ENCODE results near the gene NFATC1. TPM values are rescaled to one million over a fixed set of nuclear protein-coding genes. Genes with fewer than 3 reads are reported as not detected.

The NFATC1 gene
- total RNA-seq, 1 experiment from 2014 or later: 0.10 TPM

DNA sequence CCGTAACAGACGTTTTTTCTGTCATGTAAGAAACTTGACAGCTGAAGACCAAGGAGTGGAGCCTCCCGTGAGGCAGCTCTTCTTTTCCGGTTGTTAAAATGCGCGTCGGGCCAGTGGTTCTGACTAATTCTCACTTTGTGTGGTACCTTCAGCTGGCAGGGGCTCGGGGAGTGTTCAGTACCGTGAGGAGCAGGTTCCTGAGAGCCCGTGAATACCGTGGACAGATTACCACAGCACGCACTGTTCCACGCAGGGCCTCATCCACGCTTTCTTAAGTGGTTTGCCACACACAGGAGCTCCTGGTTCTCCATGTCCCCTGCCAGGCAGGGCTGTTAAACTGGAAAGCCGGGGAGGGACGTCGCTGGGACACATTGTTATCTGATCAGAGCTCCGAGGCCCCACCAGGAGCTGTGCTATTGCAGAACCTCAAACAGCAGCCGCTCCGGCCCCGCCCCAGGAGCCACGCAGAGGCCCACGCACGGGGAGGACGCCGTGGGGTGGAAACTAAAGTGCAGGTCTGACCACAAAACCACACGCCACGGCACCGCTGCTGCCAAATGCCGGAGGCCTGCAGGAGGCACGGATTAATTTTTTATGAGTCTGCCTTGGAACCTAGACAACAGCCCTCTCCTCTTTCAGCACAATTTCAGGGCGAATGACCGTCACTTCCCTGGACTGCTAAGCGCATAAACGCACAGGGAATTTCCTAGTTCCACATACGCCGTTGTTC is 43.3 kb downstream of the NFATC1 start:
- DNase-seq (ENCODE audit: low read depth): no peak

DNA sequence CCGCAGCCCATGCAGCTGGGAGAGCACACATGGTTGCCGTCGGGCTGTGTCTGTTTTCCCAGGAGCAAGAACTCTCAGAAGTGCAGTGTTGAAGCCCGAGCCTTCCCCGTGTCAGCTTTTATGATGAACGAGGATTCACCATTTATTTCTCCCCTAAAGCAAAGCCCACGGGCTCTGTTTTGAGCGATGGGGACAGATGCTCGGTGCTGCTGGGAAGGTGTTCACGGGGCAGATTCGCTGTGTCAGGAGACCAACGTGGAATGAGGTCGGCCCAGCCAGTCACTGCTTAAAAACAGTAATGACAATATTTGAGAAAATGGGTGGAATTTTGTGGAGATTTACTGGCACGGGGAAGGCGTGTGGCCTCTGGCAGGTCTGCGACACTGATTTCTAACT is 43.9 kb downstream of the NFATC1 start:
- no peak for DNase-seq (ENCODE audit: low read depth)

DNA sequence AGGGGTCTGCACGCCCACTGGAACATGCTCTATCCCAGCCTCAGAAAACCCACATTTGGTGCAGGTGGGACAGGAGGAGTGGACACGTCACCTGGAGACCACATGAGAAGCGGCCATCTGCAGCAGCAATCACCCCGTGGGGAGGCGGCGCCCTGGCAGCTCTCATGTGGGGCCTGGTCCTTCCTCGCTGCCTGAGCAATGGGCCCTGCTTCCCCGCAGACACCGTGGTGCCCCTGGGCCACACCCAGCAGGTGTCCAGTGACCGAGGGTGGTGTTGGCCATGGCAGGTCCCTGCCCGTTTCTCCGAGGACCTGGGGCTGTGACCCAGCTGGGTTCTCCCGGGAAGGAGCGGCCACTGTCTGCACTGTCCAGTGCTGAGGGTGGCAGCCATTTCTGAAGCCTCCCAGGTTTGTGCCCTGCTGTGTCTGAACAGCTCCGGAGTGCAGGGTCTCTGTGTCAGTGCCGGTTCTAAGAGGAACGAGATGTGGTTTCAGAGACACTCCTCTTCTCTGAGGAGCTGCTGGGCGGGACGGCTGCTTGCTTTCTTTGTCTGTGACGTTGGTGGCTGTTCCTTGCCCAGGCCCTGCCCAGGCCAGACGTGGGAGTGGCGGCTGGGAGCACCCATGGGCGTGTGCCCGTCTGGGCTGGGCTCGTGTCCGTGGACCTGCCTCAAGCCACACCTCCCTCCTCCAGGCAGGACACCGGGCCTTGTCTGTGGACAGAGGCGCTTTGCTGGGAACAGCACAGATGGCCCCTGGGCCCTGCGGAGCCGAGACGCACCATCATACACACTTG is 44.8 kb downstream of the NFATC1 start:
- no peak for DNase-seq (ENCODE audit: low read depth)

DNA sequence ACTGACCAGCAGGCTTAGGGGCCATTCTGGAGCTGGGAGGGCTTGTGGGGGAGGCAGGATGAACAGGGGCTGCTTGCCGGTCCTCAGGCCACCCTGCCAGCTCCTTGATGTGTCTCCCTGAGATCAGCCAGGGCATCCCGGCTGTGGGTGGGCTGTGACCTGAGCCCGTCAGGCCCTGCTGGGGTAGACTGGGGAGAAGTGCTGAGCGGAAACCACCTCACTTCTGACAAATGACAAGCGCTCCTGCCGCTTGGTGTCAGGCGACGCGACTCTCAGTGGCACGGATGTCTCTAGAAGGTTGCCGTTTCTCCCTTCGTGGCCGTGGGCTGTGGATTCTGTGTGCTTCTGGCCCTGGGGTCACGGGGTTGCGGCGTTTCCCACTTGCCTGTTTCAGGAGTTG is 45.7 kb downstream of the NFATC1 start:
- DNase-seq (ENCODE audit: low read depth): no peak

DNA sequence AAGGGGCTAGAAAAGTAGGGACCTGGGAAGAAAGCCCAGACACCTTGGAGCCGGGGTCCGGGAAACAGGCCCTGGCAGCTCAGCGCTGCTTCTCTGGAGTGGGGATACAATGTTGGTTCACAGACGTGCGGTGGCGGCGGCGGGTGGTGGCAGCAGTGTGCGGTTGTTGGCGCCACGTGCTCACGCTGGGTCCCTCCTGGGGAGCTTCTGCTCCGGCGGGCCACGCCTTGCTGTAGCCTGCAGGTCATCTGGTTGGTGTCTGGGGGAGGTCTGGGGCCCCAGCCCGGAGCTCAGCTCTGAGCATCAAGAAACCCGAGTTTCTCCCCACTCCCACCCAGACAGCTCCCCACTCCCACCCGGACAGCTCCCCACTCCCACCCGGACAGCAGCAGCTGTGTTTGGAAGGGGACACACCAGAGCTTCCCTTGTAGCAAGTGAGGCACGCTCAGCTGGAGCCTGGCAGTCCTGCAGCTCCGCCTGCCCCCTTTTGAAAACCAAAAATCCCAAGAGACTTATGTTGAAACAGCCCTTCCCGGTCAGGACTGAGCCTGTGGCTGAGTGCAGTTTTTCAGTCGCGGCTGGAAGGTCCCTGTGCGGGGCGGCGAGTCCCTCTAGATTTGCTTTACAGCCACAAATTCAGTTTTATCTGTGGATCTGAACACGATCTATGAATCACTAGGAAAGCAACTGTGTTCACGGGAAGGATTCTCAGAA is 46.9 kb downstream of the NFATC1 start:
- no peak for DNase-seq (ENCODE audit: low read depth)

DNA sequence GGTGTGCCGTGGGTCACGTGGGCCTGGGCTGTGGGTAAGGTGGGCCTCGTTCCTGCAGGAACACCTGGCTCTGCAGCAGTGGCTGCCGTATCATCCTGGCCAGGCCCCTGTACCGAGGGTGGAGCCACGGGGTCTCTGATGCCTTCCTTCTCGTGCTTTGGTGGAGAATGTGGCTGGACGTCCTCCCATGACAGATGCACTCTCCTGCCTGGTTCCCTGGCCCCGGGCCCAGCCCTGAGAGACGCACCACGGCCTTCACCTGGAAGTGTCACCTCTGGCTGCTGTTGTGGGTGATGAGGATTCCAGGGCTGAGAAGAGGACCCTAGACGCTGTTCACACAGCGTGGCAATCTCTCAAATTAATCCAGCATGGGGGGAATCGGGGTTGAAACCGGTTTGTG is 49.5 kb downstream of the NFATC1 start:
- no peak for DNase-seq (ENCODE audit: low read depth)

DNA sequence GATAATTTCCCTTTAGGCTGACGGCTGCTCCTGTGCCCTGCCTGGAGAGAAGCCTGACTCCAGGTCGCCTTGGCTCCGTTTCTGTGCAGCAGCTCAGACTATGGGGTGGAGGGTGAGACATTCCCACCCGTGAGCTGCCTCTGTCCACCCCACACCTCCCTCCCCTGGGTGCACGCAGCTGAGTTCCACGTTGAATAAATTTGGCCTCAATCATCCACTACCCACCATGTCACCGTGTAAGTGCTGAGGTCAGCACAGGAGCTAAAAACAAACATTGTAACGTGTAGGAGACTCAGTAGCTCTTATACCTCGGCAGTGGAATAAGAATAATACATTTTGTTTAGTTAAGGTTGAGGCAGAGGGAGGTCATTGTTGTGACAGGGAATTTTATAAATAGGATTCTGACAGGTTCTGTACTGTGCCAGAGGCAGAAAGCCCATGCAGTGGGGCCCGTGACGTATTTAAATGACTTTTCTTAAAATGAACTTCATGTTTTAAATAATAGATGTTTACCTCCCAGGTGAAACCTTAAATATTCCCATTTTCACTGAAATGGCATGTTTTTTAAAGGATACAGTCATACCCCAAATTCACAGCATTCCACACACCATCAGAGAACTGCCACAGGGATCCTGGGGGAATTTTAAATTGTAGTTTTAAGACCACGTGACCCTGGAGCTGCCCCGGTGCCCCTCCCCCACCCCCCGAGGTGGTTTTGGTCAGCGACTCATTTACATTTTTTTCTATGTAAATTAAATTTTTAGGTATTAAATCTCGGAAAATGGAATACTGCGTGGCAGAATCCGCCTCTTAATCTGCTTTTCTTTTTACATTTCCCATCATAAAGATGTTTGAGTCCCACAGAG is 50.2 kb downstream of the NFATC1 start:
- DNase-seq (ENCODE audit: low read depth): no peak

DNA sequence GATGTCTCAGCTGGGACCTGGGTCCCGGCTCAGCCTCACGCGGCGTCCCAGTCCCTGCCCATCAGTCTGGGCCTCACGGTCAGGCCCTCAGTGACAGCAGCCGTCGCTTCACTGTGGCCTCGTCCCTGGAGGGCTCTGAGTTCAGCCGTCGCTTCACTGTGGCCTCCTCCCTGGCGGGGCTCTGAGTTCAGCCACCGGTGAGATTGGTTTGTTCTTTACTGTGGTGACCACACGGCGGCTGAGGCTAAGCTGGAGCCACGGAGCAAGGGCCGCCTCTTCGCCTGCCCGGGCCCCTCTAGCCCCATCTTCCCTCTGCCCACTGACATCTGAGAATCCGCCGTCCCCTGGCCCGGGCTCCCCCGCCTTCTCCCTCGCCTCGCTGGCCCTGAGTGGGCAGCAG is 51.2 kb downstream of the NFATC1 start:
- DNase-seq (ENCODE audit: low read depth): no peak

DNA sequence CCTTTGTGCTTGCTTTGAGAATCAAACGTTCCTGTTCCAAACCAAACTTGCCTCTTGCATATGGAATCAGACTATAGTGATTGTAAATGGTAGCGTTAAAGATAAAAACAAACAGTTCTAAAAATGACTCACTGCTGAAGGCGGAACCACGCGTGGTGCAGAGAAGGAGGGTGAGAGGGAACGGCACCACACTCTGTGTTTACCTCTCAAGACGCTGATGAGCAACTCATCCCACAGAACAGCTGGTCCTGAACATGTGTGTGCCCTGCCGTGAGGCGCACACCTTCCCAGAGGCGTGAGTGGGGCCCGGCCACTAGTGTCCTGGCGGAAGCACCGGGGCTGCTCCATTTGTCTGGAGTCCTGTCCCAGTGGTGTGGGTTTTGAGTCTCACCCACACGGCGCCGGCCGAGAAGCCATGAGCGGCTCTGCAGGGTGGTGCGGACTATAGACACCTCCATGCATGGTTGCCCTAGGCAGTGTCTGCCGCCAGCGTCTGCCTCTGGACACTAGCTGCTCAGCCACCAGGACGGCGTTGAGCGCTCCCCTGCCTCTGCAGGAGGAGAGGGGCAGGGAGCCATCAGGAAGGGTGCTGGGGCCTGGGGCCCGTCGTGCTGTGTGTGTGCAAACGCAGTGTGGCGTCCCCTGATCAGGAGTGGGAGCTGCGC is 52.1 kb downstream of the NFATC1 start:
- no peak for DNase-seq (ENCODE audit: low read depth)

DNA sequence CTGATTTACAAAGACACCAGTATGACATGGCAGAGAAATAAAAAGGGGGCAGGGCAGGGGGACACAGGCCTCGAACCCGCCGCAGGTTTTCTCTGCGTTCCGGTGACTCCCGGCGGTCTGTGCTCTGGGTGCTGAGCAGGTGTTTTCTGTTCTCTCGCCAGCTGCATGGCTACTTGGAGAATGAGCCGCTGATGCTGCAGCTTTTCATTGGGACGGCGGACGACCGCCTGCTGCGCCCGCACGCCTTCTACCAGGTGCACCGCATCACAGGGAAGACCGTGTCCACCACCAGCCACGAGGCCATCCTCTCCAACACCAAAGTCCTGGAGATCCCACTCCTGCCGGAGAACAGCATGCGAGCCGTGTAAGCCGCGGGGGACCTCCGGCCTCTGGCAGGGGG is 52.9 kb downstream of the NFATC1 start:
- no peak for DNase-seq (ENCODE audit: low read depth)

DNA sequence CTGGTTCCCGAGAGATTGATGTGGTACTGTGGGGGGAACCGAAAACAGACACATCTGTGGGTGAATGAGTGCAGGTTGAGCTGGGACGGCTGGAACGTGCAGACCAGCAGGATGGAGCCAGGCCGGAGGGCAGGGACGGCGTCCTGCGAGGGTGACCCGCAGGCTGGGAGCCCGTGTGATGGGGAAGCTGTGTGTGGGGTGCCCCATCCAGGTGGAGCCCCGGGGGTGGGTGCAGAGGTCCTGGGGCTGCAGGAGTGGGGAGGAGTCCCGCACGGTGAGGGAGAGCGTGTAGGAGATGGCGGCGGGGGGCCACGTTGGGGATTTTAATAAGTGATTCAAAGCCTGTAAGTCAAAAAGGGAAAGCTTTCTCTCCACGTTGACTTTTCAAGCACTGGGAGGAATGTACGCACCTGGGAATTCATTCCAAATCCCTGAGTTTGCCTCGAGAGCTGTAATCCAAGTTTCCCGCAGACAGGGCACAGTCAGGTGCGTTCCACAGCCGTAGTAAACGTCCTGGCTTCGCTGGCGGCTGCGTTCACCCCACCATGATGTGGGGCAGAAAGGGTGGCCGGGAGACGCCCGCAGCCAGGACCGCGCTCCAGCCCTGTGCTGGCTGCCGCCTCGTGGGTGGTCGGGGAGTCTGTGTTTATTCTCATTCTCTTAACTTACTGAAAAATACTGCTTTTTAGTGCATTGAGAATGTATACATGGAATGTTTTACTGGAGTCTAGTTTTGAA is 54.0 kb downstream of the NFATC1 start:
- no peak for DNase-seq (ENCODE audit: low read depth)

DNA sequence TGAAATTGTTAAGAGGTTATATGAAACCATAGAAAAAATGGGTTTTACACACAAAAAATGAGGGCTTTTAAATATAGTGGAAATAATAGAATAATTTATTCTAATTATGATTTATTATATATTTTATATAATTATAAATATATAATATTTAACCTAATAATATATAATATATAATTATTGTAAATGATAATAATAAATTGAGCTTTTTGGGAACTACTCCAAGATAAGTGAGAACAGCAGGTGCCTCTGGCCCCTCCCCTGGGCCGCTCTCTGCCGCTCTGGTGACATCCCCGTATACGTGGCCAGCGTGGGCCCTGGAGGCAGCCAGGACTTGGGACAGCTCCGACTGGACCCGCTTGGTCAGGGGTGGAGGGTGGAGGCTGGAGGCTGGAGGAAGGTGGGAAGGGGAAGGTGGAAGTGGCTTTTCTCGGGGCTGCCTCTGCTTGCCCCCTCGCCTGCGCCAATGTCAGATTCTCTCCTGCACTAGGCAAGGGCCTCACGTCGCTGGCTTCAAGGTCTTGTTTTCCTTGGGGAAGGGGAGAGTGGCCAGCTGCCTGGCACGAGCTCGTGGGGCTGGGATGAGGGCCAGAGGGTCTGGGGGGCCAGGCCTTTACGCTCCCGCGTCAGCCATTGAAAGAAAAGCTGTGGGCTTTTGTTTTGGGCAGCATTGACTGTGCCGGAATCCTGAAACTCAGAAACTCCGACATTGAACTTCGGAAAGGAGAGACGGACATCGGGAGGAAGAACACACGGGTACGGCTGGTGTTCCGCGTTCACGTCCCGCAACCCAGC is 54.8 kb downstream of the NFATC1 start:
- no peak for DNase-seq (ENCODE audit: low read depth)

DNA sequence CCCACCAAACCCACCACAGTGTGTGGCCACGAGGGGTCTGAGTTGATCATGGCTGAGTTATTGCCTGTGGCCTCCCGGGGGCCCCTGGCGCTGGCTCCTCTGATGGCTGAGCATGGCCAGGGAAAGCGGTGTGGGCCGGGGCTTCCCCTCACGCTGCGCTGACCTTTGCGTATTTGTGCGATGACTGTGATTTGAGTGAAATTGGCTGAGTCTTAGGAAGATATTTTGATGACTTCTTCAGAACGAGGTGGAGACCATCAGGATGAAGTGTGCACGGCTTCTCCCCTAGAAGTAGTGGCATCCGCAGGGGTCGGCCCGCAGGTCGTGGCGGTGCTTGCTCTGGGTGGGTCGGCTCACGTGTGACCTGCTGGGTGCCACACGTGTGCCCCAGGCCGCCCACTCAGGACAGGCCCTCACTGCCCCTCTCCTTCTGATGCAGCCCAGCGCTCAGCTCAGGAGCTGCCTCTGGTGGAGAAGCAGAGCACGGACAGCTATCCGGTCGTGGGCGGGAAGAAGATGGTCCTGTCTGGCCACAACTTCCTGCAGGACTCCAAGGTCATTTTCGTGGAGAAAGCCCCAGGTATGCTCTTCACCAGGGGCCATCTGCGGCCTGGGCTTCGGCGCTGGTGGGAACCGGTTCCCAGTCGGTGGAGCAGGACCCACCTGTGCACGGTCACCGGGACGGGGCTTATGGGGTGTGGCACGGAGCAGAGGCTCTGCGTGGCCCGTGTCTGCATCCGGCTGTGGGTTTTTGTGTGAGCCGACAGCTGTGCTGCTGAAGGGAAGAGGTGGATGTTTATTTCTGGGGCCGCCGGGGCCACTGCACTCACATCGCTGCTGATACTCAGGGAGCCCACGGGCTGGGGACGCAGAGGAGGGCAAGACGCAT is 55.8 kb downstream of the NFATC1 start:
- no peak for DNase-seq (ENCODE audit: low read depth)

DNA sequence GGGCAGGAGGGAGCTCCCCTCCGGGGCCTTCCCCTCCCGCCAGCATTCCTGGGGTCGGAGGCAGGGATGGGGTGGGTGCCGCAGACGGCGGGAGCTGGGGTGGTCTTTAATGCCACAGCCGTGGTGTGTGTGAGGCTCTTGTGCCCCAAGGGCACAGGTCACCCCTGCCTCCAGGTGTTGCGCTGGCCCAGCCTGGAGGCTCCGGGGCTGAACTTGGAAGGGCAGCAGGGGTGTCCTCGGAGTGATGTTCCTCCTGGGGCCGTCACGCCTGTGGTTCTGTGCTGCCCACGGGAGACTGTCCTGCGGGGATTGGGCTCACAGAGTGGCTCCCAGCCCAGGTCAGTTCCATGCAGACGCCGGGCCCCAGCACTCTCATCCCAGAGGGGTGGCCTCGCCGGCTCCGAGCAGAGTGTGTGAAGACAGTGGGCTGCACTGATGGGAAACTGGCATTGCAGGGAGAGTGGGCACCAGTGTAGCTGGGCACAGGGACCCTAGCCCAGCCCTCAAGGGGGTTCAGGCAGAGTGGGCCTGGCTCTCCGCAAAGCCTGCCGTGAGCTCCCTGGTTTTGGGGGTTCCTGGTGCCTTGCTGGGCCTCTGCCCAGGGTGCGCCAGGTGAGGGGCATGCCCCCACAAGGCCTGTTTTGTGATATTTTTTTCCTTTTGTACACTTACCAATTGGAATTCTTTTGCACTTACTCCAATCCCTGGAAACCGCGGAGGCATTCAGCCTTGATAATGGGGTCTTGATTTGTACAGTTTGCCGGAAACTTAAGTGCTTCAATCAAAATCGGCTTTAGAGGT is 56.7 kb downstream of the NFATC1 start:
- DNase-seq (ENCODE audit: low read depth): no peak

DNA sequence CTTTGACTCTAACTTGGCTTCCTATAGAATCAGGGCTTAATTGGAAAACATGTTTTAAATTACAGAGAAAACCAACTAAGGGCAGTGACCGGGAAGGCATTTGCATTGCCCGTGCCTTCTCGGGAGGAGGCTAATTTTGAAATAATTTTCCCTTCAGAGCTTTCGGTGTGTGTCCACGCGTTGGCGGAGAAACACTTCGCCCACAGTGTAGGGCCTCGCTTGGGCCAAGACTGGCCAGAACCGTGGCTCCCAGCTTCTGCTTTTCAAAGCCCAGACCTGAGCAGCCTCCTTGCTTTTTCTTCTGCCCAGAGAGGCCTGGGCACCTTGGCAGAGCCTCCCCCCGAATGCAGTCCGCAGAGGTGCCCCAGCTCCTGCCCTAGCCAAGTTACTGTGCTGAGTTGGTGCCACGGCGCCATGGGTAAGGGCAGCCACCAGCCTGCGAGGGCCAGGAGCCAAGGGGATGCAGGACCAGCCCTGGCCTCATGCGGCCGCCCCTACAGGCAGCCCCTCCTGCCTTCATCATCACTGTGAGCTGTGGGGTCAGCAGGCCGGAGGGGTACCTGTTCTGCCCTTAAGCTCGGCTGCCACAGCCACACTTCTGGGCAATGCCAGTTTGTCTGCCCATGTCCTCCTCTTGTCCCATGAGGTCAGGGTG is 57.4 kb downstream of the NFATC1 start:
- no peak for DNase-seq (ENCODE audit: low read depth)

DNA sequence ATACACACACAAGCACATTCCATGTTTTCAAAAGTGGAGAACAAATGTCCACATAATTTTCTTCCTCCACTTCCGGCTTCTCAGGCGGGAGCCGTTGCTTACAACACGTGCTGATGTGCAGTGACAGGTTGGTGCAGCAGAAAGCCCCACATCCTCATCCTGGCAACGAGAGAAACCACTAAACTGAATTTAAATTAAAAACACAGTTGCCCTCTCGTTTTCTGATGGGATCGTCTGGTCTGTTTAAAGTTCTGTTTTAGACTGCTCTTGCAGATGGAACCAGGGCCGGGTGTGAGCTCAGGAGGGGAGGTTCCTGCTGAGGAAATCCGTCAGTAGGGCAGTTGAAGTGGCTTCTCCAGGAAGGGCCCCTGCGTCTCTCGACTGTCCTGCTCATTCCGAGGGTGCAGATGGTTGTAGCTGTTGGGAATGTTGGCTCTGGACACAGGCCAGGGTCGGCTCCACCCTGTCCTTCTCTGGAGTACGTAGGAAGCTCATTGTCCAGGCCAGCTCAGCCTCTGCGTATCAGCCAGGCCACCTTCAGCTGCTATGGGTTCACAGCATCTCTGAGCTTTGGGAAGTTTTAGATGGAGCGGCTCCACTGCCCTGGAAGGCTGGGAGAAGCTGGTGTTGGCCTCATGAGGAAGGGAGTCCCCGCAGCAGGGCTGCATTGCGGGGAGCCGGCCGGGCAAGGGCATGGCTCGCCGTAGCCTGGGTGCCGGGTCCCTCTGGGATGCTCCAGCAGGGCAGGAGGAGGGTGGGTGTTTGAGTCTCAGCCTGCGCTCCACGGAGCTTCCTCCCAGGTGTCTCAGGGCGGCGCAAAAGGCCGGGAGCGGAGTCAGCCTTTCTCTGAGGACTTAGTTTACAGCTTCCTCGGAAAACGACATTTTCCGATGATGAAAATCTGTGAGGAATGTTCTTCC is 58.3 kb downstream of the NFATC1 start:
- no peak for DNase-seq (ENCODE audit: low read depth)
